Stimulated activated memory B cell treated with anti-CD40 and anti-IgM and Interleukin-4, amounts not matched to agents 10 μg/mL and 1 μg/mL and 100 μg/mL, for 72 hours (primary cell): Measurements from ENCODE around the gene EDDM13.
"Not testable (repeated sequence)": the region's sequence is repeated elsewhere in the genome, so short reads cannot be mapped to it uniquely, and the experiment has no call there.

ENCODE experiments used
- ATAC-seq: fragments of 150-1000 bp; cut with Tn5 transposase; 2 replicates; pipeline ENCODE4 v1.10.0; 2021
- H3K27ac Mint-ChIP-seq: one replicate; pipeline ENCODE4 v1.8.0; 2022; ENCODE audit warnings: mild to moderate bottlenecking, mixed read lengths
- H3K27me3 Mint-ChIP-seq: one replicate; pipeline ENCODE4 v1.8.0; 2022; ENCODE audit warnings: mixed read lengths
- H3K36me3 Mint-ChIP-seq: one replicate; pipeline ENCODE4 v1.8.0; 2022; ENCODE audit warnings: mixed read lengths
- H3K4me1 Mint-ChIP-seq: one replicate; pipeline ENCODE4 v1.8.0; 2022; ENCODE audit warnings: mixed read lengths
- H3K4me3 Mint-ChIP-seq: one replicate; pipeline ENCODE4 v1.8.0; 2022; ENCODE audit warnings: mild to moderate bottlenecking, moderate library complexity, mixed read lengths
- H3K9me3 Mint-ChIP-seq: one replicate; pipeline ENCODE4 v1.8.0; 2022; ENCODE audit warnings: mixed read lengths

EDDM13 gene, protein sequence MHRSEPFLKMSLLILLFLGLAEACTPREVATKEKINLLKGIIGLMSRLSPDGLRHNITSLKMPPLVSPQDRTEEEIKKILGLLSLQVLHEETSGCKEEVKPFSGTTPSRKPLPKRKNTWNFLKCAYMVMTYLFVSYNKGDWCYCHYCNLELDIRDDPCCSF

DNA sequence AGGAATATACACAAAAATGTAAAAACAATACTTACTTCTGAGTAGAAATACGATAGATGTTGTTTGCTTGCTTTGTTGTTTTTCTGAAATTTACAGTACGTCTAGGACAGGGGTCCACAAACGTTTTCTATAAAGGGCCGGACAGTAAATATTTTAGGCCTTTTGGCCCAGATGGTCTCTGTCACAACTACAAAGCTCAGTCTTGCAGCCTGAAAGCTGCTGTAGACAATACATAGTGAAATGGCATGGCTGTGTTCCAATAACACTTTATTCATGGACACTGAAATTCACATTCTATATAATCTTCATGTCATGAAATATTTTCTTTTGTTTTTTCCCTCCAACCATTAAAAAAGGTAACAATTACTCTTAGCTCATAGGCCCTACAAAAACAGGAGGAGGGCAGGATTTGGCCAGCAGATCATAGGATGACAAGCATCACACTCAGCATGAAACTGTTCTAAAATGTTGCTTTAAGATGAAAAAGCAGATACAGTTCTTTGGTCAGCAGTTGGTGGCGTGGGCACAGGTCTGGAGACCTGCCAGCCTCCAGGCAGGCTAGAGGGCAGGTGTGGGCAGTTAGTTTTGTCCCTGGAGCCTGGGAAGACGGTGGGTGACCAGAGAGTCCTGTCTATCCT, at the start of gene EDDM13:
Gene EDDM13, plus strand, starts transcription at position 588 of the 638 bp plus-strand sequence. CDS start 87 bp downstream, outside the sequence.
- H3K4me1 Mint-ChIP-seq: no peaks in the 10 kb centered on the region
- ATAC-seq: no peak
- no peak within 1 kb of the TSS for H3K4me3 Mint-ChIP-seq
- H3K36me3 Mint-ChIP-seq: peaks cover 18% of the 10 kb centered on the region
- no peak within 1 kb of the TSS for H3K27ac Mint-ChIP-seq
- no peaks in the 10 kb centered on the region for H3K9me3 Mint-ChIP-seq
- H3K27me3 Mint-ChIP-seq: no peaks in the 10 kb centered on the region

- Mint-ChIP-seq H3K36me3 (peaks cover 38% of the 10 kb centered on the region), H3K27me3 (peaks cover 8% of the 10 kb centered on the region), H3K4me1 (no peaks in the 10 kb centered on the region), H3K9me3 (no peaks in the 10 kb centered on the region), H3K4me3 (no peak overlapping the region), H3K27ac (no peak overlapping the region)
- ATAC-seq: no peak
These were observed 49.6 kb upstream of the EDDM13 start for GRCh38 chr19:56222901-56223300.

DNA sequence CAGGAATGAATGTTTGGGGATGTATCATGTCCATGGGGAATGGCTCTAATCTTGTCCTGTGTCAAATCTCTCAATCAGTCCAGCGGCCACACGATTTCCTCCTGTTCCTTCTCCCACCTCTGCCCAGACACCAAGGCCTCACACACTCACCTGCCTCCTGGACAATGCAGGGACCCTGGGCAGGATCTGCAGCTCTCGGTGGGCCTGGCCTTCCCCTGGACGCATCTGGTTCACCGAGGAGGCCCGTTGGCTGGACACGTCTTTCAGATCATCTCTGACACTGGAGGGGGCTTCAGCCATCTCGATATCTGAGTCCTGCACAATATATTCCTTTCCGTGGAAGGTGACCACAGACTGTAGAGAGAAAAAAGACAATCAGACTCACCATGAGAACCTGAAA, 49.1 kb upstream of the EDDM13 start:
- no peak overlapping the region for H3K4me3 Mint-ChIP-seq
- no peak for ATAC-seq
- H3K27me3 Mint-ChIP-seq: peaks cover 2% of the 10 kb centered on the region
- H3K27ac Mint-ChIP-seq: no peak overlapping the region
- no peaks in the 10 kb centered on the region for H3K4me1 Mint-ChIP-seq
- no peaks in the 10 kb centered on the region for H3K9me3 Mint-ChIP-seq
- H3K36me3 Mint-ChIP-seq: peaks cover 38% of the 10 kb centered on the region

DNA sequence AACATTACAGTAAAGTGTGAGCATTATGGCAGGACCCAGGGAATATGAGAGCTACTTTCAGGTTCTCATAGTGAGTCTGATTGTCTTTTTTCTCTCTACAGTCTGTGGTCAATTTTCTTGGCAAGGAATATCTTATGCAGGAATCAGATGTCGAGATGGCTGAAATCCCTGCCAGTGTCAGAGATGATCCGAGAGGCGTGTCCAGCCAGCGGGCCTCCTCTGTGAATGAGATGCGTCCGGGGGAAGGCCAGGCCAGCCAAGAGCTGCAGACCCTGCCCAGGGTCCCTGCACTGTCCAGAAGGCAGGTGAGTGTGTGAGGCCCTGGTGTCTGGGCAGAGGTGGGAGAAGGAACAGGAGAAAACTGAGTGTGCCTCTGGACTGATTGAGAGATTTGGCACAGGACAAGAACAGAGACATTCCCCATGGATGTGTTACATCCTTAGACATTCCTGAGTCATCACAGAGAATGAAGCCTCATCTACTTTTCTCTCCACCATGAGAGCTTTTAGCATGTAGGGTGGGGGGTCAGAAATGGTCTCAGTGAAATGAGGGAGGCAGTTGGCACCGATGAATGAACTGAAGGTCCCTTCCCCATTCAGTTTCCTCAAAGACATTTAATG, 27.3 kb upstream of the EDDM13 start:
- ATAC-seq: no peak
- no peak overlapping the region for H3K27ac Mint-ChIP-seq
- H3K27me3 Mint-ChIP-seq: no peaks in the 10 kb centered on the region
- no peak overlapping the region for H3K4me3 Mint-ChIP-seq
- H3K9me3 Mint-ChIP-seq: no peaks in the 10 kb centered on the region
- H3K4me1 Mint-ChIP-seq: no peaks in the 10 kb centered on the region
- H3K36me3 Mint-ChIP-seq: peaks cover 7% of the 10 kb centered on the region

DNA sequence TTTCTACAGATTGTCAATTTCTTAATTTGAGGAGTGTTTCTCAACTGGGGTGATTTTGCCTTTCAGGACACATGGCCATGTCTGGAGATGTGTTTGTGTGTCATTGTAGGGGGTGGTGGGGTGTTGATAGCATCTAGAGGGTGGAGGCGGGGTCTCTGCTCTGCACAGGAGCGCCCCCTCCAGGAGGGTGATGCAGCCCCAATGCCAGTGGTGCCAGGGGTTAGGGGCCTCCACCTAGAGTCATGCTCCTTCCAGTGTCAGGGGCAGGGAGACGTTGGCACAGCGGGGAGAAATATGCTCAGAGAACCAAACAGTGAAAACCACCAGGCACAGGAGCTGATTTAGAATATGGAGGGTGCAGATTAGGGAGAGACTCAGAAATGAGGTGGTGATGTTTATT, 26.8 kb upstream of the EDDM13 start:
- not testable (repeated sequence) for H3K9me3 Mint-ChIP-seq, H3K27me3 Mint-ChIP-seq, H3K27ac Mint-ChIP-seq, H3K4me1 Mint-ChIP-seq, H3K36me3 Mint-ChIP-seq, H3K4me3 Mint-ChIP-seq, ATAC-seq

DNA sequence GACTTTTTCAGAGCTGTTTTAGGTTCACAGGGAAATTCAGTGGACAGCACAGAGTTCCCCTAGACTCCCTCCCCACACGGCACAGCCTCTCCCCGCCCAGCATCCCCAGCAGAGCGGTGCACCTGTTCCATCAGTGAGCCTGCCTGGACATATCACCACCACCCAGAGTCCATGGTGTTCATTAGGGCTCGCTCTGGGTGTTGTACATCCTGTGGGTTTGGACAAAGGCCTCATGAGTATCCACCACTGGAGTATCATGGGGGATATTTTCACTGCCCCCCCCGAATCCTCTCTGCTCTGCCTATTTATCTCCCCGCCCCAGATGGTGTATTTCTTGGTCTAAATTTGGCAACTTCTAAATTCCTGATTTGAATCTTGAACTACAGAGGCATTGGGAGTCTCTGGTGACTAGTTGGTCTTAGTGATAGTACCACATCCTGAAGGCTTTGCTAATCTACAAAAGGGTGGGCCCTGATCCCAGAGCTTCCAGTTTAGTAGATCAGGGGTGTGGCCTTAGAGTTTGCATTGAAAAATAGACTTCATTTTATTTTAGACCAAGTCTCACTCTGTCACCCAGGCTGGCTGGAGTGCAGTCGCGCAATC, 23.7 kb upstream of the EDDM13 start:
- not testable (repeated sequence) for ATAC-seq, H3K27me3 Mint-ChIP-seq, H3K4me1 Mint-ChIP-seq, H3K9me3 Mint-ChIP-seq, H3K4me3 Mint-ChIP-seq, H3K27ac Mint-ChIP-seq, H3K36me3 Mint-ChIP-seq

DNA sequence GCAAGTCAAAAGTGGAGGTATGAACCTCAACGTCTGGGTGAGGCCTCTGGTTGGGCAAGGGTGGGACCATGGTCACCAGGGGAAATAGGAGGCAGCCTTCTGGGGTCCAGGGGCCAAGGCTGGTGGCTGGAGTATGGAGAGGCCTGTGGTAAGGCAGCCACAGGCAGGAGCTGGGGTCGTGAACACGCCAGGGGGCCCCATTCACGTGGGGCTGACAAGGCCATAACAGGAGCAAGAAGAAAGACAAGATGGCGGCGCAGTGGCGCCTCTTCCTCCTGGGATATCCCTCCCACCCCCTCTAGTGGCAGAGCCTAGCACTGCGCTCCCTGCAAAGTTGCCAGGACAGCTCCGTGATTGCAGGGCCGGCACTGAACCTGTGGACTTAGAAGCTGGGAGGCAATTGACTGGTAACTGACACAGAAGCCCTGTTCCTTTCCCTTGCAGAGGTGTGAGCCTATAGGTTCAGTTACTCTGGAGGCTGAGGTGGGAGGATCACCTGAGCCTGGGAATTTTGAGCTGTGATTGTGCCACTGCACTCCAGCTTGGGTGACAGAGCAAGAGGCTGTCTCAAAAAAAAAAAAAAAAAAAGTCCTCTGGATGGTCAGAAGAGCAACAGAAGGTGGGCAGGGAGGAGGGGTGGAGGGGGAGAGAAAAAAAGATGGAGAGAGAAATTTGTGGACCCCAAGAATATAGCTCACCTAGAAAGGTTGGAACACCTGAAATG, 19.7 kb upstream of the EDDM13 start:
- Mint-ChIP-seq H3K4me1 (no peaks in the 10 kb centered on the region), H3K36me3 (peaks cover 10% of the 10 kb centered on the region), H3K9me3 (peaks cover 4% of the 10 kb centered on the region), H3K4me3 (no peak overlapping the region), H3K27me3 (no peaks in the 10 kb centered on the region), H3K27ac (no peak overlapping the region)
- peak; percentile 64 for ATAC-seq

- no peaks in the 10 kb centered on the region for H3K4me1 Mint-ChIP-seq
- ATAC-seq: peak; percentile 20
- H3K27me3 Mint-ChIP-seq: no peaks in the 10 kb centered on the region
- peaks cover 4% of the 10 kb centered on the region for H3K9me3 Mint-ChIP-seq
- no peak overlapping the region for H3K4me3 Mint-ChIP-seq
- peaks cover 10% of the 10 kb centered on the region for H3K36me3 Mint-ChIP-seq
- H3K27ac Mint-ChIP-seq: no peak overlapping the region
These were observed 18.8 kb upstream of the EDDM13 start for GRCh38 chr19:56253737-56254136.

DNA sequence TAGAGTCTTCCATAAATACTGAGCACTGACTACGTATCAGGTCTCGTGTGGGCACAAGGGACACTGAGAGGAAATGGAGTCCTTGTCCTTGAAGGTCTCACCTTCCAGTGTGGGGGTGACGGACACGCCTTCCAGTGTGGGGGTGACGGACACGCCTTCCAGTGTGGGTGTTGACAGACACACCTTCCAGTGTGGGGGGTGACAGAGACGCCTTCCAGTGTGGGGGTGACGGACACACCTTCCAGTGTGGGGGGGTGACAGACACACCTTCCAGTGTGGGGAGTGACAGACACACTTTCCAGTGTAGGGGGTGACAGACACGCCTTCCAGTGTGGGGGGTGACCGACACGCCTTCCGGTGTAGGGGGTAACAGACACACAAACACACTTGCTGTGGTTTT, 14.3 kb upstream of the EDDM13 start:
- H3K27me3 Mint-ChIP-seq: no peaks in the 10 kb centered on the region
- H3K27ac Mint-ChIP-seq: no peak overlapping the region
- no peak for ATAC-seq
- H3K9me3 Mint-ChIP-seq: no peaks in the 10 kb centered on the region
- no peak overlapping the region for H3K4me3 Mint-ChIP-seq
- H3K36me3 Mint-ChIP-seq: peaks cover 3% of the 10 kb centered on the region
- H3K4me1 Mint-ChIP-seq: no peaks in the 10 kb centered on the region

- no peaks in the 10 kb centered on the region for H3K27me3 Mint-ChIP-seq
- no peak for ATAC-seq
- no peak overlapping the region for H3K4me3 Mint-ChIP-seq
- H3K27ac Mint-ChIP-seq: no peak overlapping the region
- peaks cover 6% of the 10 kb centered on the region for H3K36me3 Mint-ChIP-seq
- H3K4me1 Mint-ChIP-seq: no peaks in the 10 kb centered on the region
- H3K9me3 Mint-ChIP-seq: no peaks in the 10 kb centered on the region
These were observed 11.4 kb upstream of the EDDM13 start for GRCh38 chr19:56261145-56261544.

DNA sequence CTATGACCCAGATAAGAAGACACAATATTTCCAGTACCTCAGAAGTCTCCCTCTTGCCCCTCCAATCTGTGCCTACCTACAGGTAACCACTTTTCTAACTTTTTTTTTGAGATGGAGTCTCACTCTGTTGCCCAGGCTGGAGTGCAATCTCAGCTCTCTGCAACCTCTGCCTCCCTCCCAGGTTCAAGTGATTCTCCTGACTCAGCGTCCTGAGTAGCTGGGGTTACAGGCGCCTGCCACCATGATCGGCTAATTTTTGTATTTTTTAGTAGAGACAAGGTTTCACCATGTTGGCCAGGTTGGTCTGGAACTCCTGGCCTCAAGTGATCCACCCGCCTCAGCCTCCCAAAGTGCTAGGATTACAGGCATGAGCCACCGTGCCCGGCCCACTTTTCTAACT, 10.6 kb upstream of the EDDM13 start:
- H3K4me1 Mint-ChIP-seq, H3K4me3 Mint-ChIP-seq, ATAC-seq, H3K27me3 Mint-ChIP-seq, H3K9me3 Mint-ChIP-seq, H3K36me3 Mint-ChIP-seq, H3K27ac Mint-ChIP-seq: not testable (repeated sequence)

GRCh38 chr19:56263319-56263718, 9.2 kb upstream of the EDDM13 start:
- H3K27me3 Mint-ChIP-seq: no peaks in the 10 kb centered on the region

GRCh38 chr19:56266051-56266450, 6.5 kb upstream of the EDDM13 start:
- no peak for ATAC-seq
- no peaks in the 10 kb centered on the region for H3K27me3 Mint-ChIP-seq
- H3K9me3 Mint-ChIP-seq: no peaks in the 10 kb centered on the region
- H3K27ac Mint-ChIP-seq: no peak overlapping the region
- no peaks in the 10 kb centered on the region for H3K4me1 Mint-ChIP-seq
- no peak overlapping the region for H3K4me3 Mint-ChIP-seq
- H3K36me3 Mint-ChIP-seq: peaks cover 18% of the 10 kb centered on the region

More at GRCh38 chr19:56263319-56263718, 9.2 kb upstream of the EDDM13 start:
- Mint-ChIP-seq H3K4me3 (no peak overlapping the region), H3K27ac (no peak overlapping the region), H3K36me3 (peaks cover 12% of the 10 kb centered on the region), H3K9me3 (no peaks in the 10 kb centered on the region), H3K4me1 (no peaks in the 10 kb centered on the region)
- ATAC-seq: no peak

DNA sequence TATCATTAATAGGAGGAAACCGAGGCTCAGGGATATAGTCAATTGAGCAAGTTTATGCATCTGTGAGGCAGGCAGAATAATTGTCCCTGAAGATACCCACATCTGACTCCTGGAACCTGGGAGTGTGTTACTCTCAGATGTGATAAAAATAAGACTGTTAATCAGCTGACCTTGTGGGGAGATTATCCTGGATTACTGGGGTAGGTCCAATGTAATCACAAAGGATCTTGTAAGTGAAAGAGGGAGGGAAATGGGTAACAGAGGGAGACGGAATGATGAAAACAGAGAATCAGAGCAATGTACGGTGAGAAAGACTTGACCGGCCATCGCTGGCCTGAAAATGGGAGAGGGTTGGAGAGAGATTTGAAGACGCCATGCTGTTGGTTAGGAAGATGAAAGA, 3.2 kb upstream of the EDDM13 start:
- Mint-ChIP-seq H3K4me1 (no peaks in the 10 kb centered on the region), H3K36me3 (peaks cover 20% of the 10 kb centered on the region), H3K4me3 (no peak overlapping the region), H3K27me3 (no peaks in the 10 kb centered on the region), H3K27ac (no peak overlapping the region), H3K9me3 (no peaks in the 10 kb centered on the region)
- ATAC-seq: no peak

DNA sequence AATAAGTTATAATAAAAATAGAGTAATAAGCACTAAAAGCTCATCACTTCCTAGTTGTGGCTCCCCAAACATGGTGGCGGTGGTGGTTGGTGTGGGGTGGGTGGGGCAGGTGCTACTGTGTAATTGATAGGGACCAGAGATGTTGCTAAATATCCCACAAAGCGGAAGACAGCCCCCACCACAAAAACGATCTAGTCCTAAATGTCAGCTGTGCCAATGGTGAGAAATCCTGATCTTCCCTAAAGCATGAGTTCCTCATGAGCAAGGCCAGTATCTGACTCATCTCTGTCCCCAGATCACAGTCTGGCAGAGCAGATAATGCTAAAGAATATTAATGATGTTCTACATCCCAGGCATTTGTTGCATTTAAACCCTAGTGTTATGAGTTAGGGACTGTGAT, 1.9 kb upstream of the EDDM13 start:
- no peak overlapping the region for H3K27ac Mint-ChIP-seq
- peaks cover 20% of the 10 kb centered on the region for H3K36me3 Mint-ChIP-seq
- H3K9me3 Mint-ChIP-seq: no peaks in the 10 kb centered on the region
- no peak for ATAC-seq
- no peaks in the 10 kb centered on the region for H3K4me1 Mint-ChIP-seq
- no peaks in the 10 kb centered on the region for H3K27me3 Mint-ChIP-seq
- no peak overlapping the region for H3K4me3 Mint-ChIP-seq
